Central memory CD8-positive, alpha-beta T cell (primary cell): Measurements from ENCODE around the gene CROCC2.

Source experiments
- ATAC-seq: fragments of 150-1000 bp; cut with Tn5 transposase; replicated peaks from 2 replicates; pipeline ENCODE4 v1.10.0; 2022; ENCODE audit warnings: mild to moderate bottlenecking, moderate FRiP score, moderate number of reproducible peaks; ENCODE audit not compliant: poor library complexity, severe bottlenecking; ENCODE audit errors: extremely low read depth
- DNase-seq, 2 donors: peaks; one replicate each; pipeline ENCODE4 v3.0.0; 2021; ENCODE audit warnings: low spot score in 2 of 2
- H3K27ac Mint-ChIP-seq: one replicate; pipeline ENCODE4 v1.8.0; 2022; ENCODE audit warnings: low read depth, mild to moderate bottlenecking, moderate library complexity, mixed read lengths
- H3K27me3 Mint-ChIP-seq: one replicate; pipeline ENCODE4 v1.8.0; 2022; ENCODE audit warnings: mixed read lengths
- H3K36me3 Mint-ChIP-seq: one replicate; pipeline ENCODE4 v1.8.0; 2022; ENCODE audit warnings: mild to moderate bottlenecking, moderate library complexity, mixed read lengths; ENCODE audit not compliant: insufficient read depth
- H3K4me1 Mint-ChIP-seq: one replicate; pipeline ENCODE4 v1.8.0; 2022; ENCODE audit warnings: mixed read lengths
- H3K4me3 Mint-ChIP-seq: one replicate; pipeline ENCODE4 v1.8.0; 2022; ENCODE audit warnings: mild to moderate bottlenecking, moderate library complexity, mixed read lengths
- H3K9me3 Mint-ChIP-seq: one replicate; pipeline ENCODE4 v1.8.0; 2022; ENCODE audit warnings: mixed read lengths

The CROCC2 gene

GRCh38 chr2:240990726-240991377, 84.7 kb downstream of the CROCC2 start:
- Mint-ChIP-seq H3K27me3 (peaks cover 12% of the 10 kb centered on the region), H3K4me1 (peaks cover 5% of the 10 kb centered on the region), H3K9me3 (no peaks in the 10 kb centered on the region), H3K36me3 (no peaks in the 10 kb centered on the region), H3K4me3 (no peak overlapping the region), H3K27ac (no peak overlapping the region)
- DNase-seq = no peak
- no peak for ATAC-seq

- no peak overlapping the region for H3K27ac Mint-ChIP-seq
- DNase-seq (no peak), ATAC-seq (no peak)
- H3K9me3 Mint-ChIP-seq = no peaks in the 10 kb centered on the region
- H3K4me3 Mint-ChIP-seq = no peak overlapping the region
- peaks cover 15% of the 10 kb centered on the region for H3K27me3 Mint-ChIP-seq
- no peaks in the 10 kb centered on the region for H3K36me3 Mint-ChIP-seq
- H3K4me1 Mint-ChIP-seq = peaks cover 5% of the 10 kb centered on the region
Measured at GRCh38 chr2:240991378-240992263, 85.5 kb downstream of the CROCC2 start.

GRCh38 chr2:240992572-240993291, 86.6 kb downstream of the CROCC2 start:
- H3K36me3 Mint-ChIP-seq = no peaks in the 10 kb centered on the region
- ATAC-seq (no peak), DNase-seq (no peak)
- no peaks in the 10 kb centered on the region for H3K9me3 Mint-ChIP-seq
- H3K27ac Mint-ChIP-seq = no peak overlapping the region
- peaks cover 26% of the 10 kb centered on the region for H3K27me3 Mint-ChIP-seq
- H3K4me1 Mint-ChIP-seq = peaks cover 5% of the 10 kb centered on the region
- H3K4me3 Mint-ChIP-seq = no peak overlapping the region

- Mint-ChIP-seq H3K4me1 (peaks cover 5% of the 10 kb centered on the region), H3K4me3 (no peak overlapping the region), H3K27ac (no peak overlapping the region), H3K9me3 (no peaks in the 10 kb centered on the region), H3K27me3 (peaks cover 26% of the 10 kb centered on the region), H3K36me3 (no peaks in the 10 kb centered on the region)
- DNase-seq (no peak), ATAC-seq (no peak)
Measured at GRCh38 chr2:240993446-240994170, 87.5 kb downstream of the CROCC2 start.

DNA sequence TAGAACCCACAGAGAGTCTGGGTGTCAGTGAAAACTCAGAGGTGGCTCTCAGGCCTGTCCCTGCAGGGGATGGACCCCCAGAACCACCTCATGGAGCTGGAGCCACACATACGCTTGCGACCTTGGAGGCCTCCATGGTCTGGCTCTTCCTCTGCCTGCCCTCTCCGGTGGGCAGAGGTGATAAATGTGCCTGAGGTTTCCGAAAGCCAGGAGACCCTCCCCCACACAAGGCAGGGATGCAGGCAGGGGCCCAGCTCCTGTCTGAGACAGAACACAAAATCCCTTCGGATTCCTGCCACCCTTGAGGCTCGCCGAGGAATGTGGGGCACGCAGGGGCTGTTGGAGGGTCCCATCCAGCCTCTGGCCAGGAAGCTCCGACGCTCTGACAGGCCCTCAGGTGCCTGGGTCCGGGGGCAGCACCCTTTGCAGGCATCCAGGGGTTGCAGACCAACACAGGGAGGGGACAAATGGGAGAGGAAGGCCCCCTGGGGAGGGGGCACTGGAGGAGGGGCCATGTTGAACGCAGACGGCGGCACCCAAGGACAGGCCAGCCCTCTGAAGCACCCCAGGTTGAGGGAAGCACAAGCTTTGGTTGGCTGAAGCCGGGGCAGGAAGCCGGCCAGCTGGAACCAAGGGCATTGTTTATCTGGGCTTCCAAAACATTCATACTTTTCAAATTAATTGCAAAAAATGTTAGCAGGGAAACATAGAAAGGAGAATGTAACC, 88.2 kb downstream of the CROCC2 start:
- Mint-ChIP-seq H3K9me3 (no peaks in the 10 kb centered on the region), H3K4me3 (no peak overlapping the region), H3K36me3 (no peaks in the 10 kb centered on the region), H3K27me3 (peaks cover 26% of the 10 kb centered on the region), H3K27ac (no peak overlapping the region), H3K4me1 (peaks cover 5% of the 10 kb centered on the region)
- no peak for DNase-seq
- no peak for ATAC-seq

DNA sequence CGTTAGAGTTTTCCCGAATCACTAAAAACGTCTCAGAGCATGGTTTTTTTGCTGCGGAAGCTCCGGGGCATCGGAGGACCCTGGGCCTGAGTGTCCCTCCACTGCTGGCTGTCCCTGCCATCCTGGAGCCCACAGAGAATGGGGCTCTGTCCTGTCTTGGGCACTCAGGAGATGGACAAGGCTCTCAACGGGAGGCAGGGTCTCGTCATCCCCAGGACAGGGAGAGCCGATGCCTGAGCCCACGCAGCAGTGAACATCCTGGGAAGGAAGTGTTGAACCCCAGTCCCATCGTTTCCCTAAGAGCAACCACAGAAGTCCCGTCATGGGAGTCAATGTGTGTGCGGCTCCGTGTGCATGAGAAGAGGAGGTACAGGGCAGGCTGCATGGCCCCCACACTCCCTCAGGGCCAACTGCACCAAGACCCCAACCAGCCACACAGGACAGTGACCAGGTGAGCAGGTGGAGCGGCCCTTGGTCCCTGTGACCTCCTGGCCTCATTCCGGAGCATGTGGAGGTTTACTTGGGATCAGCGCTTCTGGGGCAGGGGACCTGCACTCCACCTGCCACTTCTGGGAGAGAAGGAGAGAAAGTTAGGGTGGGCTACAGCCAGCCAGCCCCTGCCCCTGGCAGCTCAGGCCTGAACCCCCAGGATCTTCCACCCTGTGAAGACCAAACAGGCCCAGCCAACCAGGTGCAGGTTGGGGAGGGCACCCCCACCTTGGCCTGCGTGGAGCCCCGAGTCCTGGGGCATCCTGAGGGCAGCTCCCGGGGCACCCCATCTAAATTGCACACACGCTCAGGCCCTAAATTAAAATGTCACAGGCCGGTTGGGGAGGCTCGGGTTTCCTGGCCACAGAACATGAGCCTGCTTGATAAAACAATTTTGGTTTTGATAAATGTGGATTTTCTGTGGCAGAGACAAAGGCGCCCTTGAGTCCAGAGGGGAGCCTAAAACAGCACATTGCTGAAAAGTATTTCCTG, 89.2 kb downstream of the CROCC2 start:
- H3K9me3 Mint-ChIP-seq = no peaks in the 10 kb centered on the region
- H3K27ac Mint-ChIP-seq = no peak overlapping the region
- no peak for DNase-seq
- no peak overlapping the region for H3K4me3 Mint-ChIP-seq
- peaks cover 5% of the 10 kb centered on the region for H3K4me1 Mint-ChIP-seq
- peaks cover 36% of the 10 kb centered on the region for H3K27me3 Mint-ChIP-seq
- no peaks in the 10 kb centered on the region for H3K36me3 Mint-ChIP-seq
- ATAC-seq = no peak

- Mint-ChIP-seq H3K27ac (no peak overlapping the region), H3K9me3 (no peaks in the 10 kb centered on the region), H3K36me3 (no peaks in the 10 kb centered on the region), H3K4me3 (no peak overlapping the region), H3K4me1 (peaks cover 5% of the 10 kb centered on the region), H3K27me3 (peaks cover 39% of the 10 kb centered on the region)
- DNase-seq = no peak
- no peak for ATAC-seq
Measured at GRCh38 chr2:240996161-240996833, 90.2 kb downstream of the CROCC2 start.

- H3K27me3 Mint-ChIP-seq = peaks cover 39% of the 10 kb centered on the region
- ATAC-seq (no peak), DNase-seq (no peak)
- no peak overlapping the region for H3K27ac Mint-ChIP-seq
- no peaks in the 10 kb centered on the region for H3K9me3 Mint-ChIP-seq
- no peaks in the 10 kb centered on the region for H3K36me3 Mint-ChIP-seq
- peaks cover 5% of the 10 kb centered on the region for H3K4me1 Mint-ChIP-seq
- no peak overlapping the region for H3K4me3 Mint-ChIP-seq
Measured at GRCh38 chr2:240996834-240997140, 90.7 kb downstream of the CROCC2 start.

GRCh38 chr2:240997141-240997855, 91.2 kb downstream of the CROCC2 start:
- Mint-ChIP-seq H3K4me3 (peak overlapping the region; percentile 64), H3K4me1 (peaks cover 2% of the 10 kb centered on the region), H3K27ac (no peak overlapping the region), H3K9me3 (no peaks in the 10 kb centered on the region), H3K36me3 (no peaks in the 10 kb centered on the region), H3K27me3 (peaks cover 35% of the 10 kb centered on the region)
- ATAC-seq (no peak), DNase-seq (no peak)

- peak within 1 kb of the TSS; percentile 64 for H3K4me3 Mint-ChIP-seq
- H3K36me3 Mint-ChIP-seq = no peaks in the 10 kb centered on the region
- ATAC-seq (no peak), DNase-seq (peak in 1 of 2 donors; percentile 9)
- no peak within 1 kb of the TSS for H3K27ac Mint-ChIP-seq
- no peaks in the 10 kb centered on the region for H3K4me1 Mint-ChIP-seq
- peaks cover 27% of the 10 kb centered on the region for H3K27me3 Mint-ChIP-seq
- H3K9me3 Mint-ChIP-seq = peaks cover under 1% of the 10 kb centered on the region
Measured at GRCh38 chr2:240997856-240998705, 91.9 kb downstream of the CROCC2 start, which contains the start of gene SNED1. TSS of gene SNED1 (plus strand) at chr2:240998618. CDS start at chr2:240998838, 220 bp downstream.
